VCaP (cell line): ENCODE measurements around the gene FBXO5.

Experiments
- H3K27ac ChIP-seq: fragments of 450-650 bp; 2 replicates; pipeline ENCODE4 v1.5.1; 2017
- TF ChIP-seq, protein P1 (sequence below): fragments of 450-650 bp; conservative IDR thresholded peaks from 2 replicates; pipeline ENCODE4 v1.5.1; 2017; ENCODE audit warnings: mild to moderate bottlenecking, moderate library complexity

Gene FBXO5

GRCh38 chr6:152959333-152959732 lies 23.5 kb downstream of the FBXO5 start:
- TF ChIP-seq, protein P1, sequence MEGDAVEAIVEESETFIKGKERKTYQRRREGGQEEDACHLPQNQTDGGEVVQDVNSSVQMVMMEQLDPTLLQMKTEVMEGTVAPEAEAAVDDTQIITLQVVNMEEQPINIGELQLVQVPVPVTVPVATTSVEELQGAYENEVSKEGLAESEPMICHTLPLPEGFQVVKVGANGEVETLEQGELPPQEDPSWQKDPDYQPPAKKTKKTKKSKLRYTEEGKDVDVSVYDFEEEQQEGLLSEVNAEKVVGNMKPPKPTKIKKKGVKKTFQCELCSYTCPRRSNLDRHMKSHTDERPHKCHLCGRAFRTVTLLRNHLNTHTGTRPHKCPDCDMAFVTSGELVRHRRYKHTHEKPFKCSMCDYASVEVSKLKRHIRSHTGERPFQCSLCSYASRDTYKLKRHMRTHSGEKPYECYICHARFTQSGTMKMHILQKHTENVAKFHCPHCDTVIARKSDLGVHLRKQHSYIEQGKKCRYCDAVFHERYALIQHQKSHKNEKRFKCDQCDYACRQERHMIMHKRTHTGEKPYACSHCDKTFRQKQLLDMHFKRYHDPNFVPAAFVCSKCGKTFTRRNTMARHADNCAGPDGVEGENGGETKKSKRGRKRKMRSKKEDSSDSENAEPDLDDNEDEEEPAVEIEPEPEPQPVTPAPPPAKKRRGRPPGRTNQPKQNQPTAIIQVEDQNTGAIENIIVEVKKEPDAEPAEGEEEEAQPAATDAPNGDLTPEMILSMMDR = no peak
- no peak overlapping the region for H3K27ac ChIP-seq

DNA sequence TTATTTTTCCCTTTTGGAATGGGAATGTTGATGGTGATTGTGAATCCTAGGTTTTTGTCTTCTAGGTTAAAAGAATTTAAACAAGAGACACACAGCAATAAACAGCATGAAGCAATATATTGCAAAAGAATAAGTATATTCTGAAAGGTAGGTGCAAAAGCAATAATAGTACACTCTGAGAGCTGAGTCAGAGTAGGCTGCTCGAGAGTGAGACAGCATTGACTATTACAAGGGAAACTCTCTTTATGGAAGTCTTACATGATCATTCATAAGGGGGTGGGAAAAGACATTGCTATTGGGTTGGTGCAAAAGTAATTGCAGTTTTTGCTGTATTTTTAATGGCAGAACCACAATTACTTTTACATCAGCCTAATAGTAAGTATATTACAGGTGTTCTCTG lies 25.0 kb downstream of the FBXO5 start:
- H3K27ac ChIP-seq = no peak overlapping the region
- TF ChIP-seq, protein P1 = no peak

DNA sequence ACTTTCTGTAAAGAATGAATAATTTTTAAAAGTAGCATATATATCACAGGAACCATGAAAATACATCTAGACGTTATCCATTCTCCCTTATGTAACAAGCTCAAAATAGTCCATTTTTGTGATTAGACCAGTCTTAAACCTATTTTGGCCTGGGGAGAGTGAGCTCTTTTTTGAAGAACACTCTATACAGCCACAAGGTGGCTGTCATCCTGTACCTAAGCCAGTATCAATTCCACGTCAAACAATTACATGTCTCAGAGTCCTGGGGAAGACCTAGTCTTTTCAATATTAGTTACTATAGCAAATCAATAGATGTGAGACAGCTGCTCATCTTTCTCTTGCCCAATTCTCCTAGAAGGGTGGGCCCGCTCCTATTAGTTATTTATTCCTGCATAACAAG lies 28.4 kb downstream of the FBXO5 start:
- TF ChIP-seq, protein P1 = peak; percentile 47

DNA sequence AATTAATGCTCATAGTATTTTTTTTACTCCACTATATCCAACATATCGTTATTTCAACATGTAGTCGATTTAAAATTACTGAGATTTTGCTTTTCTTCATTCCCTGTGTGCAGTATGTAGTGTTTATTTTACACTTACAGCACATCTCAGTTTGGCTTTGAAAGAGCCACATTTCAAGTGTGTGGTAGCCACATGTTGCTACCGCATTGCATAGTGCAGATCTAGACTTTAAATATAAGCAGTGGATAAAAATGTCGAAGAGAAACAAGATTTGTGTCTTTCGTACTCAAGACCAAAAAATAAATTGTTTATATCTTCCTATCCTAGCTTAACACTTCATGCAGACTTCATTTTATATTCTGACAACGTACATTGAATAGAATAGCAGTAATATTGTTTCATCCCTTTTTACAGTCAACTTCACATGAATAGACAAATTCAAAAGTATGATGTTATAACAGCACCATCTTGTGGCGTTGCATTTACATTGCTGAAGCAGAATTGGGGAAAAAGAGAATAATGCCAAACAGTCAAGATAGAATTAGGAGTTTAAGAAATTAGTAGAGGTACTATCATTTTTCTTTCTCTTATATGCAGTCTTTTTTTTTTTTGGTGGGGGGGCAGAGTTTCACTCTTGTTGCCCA lies 29.9 kb downstream of the FBXO5 start:
- no peak overlapping the region for H3K27ac ChIP-seq
- TF ChIP-seq, protein P1 = peak; percentile 80

More for the DNA sequence above, 28.4 kb downstream of the FBXO5 start:
- no peak overlapping the region for H3K27ac ChIP-seq

GRCh38 chr6:152952045-152952444 lies 30.8 kb downstream of the FBXO5 start:
- no peak overlapping the region for H3K27ac ChIP-seq

DNA sequence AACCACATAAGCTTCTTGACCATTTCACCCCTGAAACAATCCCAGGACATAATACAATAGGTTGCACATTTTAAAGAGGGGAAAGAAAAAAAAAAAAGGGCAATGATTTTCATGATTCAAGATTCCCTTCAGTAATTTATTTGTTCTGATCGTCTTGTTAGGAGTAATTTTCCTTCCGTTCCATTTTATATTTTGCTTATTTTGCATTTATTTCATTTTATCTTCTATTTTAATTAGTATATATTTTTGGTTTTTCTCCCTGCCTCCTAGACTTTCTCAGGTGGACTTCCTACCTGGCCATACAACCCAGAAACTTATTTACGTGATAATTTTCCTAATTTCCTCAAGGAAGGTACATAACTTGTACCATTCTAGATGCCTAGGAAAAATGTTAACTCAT lies 32.6 kb downstream of the FBXO5 start:
- TF ChIP-seq, protein P1 = no peak
- H3K27ac ChIP-seq = no peak overlapping the region

More at GRCh38 chr6:152952045-152952444, 30.8 kb downstream of the FBXO5 start:
- TF ChIP-seq, protein P1 = no peak

- no peak overlapping the region for H3K27ac ChIP-seq
- TF ChIP-seq, protein P1 = peak; percentile 78
These were observed 34.6 kb downstream of the FBXO5 start for GRCh38 chr6:152948150-152948768.
